GM21825 (cell line): ENCODE measurements around the gene NDUFC2.
"Not testable (repeated sequence)": the region's sequence is repeated elsewhere in the genome, so short reads cannot be mapped to it uniquely, and the experiment has no call there.

Experiments used
- ATAC-seq: cut with Tn5 transposase; IDR thresholded peaks from one replicate; pipeline ENCODE4 v1.9.1; 2021; ENCODE audit warnings: mild to moderate bottlenecking, moderate library complexity; ENCODE audit not compliant: unreplicated experiment

NDUFC2 gene

GRCh38 chr11:78031629-78032028 lies 48.0 kb downstream of the NDUFC2 start:
- no peak for ATAC-seq

DNA sequence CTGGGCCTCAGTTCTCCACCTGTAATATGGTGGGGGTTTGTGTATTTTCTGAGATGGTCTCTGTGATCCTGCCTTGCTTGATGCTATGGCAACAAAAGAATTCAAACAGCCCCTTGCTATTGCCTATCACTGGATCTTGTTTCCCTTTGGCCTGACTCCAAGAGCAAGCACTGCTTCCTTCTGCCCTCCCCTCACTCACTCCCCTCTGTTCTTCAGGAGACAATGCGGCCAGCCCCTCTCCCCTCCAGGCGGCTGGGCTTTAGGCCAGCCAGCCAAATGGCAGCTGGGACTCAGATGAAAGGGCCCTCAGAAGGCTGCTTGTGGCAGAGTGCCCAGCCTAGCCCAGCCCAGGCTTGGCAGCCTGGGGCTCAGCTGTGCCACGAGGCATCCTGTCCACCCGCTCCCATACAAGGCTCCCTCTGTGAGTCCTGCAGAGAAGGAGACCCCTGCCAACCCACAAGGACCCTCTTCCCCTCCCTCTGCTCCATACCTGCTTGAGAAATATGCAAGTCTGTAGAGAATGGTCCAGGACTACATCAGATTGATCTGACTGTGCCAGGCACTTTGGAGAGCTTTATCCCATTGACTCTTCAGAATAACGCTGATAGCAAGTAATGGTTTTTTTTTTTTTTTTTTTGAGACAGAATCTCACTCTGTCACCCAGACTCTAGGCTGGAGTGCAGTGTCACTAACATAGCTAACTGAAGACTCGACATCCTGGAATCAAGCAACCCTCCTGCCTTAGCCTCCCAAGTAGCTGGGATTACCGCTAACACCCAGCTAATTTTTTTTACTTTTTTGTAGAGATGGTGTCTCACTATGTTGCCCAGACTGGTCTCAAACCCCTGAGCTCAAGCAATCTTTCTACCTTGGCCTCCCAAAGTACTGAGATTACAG lies 49.0 kb downstream of the NDUFC2 start:
- no peak for ATAC-seq

DNA sequence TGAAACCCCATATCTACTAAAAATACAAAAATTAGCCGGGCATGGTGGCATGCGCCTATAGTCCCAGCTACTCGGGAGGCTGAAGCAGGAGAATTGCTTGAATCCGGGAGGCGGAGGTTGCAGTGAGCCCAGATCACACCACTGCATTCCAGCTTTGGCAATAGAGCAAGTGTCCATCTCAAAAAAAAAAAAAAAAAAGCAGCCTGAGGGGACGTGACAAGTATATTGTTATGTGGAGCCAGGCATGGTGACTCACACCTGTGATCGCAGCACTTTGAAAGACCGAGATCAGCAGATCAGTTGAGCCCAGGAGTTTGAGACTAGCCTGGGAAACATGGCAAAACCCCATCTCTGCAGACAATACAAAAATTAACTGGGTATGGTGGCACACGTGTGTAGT lies 51.2 kb downstream of the NDUFC2 start:
- not testable (repeated sequence) for ATAC-seq

GRCh38 chr11:78027759-78028158 lies 51.9 kb downstream of the NDUFC2 start:
- ATAC-seq, result no peak

GRCh38 chr11:78025378-78025777 lies 54.3 kb downstream of the NDUFC2 start:
- ATAC-seq, result no peak

GRCh38 chr11:78023426-78023825 lies 56.2 kb downstream of the NDUFC2 start:
- ATAC-seq, result no peak

DNA sequence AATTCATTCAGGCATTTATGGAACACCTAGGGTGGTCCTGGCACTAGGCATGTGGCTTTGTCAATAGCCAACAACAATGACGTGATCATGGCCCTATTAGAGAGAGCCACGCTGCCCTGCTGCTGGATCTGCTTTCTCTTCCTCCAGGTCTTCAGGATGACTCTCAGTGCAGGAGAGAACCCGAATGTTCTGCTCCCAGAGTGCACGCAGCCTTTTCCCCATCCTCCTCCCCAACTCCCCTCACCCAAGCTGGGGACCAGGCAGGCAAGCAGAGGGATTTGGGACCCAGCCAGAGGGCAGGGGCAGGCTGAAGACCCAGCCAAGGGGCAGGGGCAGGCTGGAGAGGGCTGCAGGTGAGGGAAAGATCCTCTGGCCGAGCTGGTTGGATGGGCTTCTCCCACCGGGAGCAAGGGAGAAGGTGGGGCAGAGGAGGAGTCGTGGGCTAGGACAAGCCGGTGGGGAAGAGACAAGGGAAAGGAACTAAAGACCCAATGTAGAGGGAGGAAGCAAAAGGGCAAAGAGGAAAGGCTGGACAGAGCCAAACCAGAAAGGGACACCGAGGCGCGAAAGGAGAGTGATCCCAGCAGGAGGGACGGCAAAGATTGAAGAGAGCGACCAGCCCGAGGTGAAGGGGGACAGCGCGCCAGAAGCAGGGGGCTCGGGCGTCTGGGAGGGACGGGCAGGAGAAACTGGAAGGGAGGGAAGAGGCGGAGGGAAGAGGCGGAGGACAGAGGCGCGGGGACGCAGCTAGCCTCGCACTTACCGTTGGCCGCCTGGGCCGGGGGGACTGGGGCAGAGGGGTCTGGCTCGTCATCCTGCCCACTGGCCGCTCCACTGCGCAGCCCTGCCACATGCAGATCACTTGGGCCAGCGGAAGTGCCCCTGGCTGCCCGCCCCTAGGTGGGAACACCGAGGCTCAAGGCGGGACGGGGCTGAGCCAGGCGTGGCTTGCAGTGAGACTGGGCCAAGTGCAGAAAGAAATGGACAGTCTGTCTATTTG lies 57.0 kb downstream of the NDUFC2 start, which contains the start of gene KCTD14:
KCTD14 (minus strand) TSS at position 880 of the 1,000 bp plus-strand sequence; CDS start at position 853, 27 bp downstream.
- ATAC-seq, result no peak

DNA sequence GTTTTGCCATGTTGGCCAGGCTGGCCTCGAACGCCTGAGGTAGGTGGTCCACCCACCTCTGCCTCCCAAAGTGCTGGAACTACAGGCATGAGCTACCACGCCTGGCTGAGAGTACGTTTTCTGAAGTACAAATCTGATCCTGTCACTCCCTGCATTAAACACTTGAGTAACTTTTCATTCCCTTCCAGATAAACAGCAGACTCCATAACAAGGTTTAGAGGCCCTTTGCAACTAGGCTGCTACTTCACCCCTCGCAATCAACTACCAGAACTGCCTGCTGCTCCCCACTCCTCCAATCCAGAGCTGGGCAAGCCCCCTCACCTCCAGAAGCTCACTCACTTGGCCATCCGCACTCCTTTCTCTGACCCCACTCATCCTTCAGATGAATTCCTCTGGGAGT lies 58.1 kb downstream of the NDUFC2 start:
- ATAC-seq, result no peak

- no peak for ATAC-seq
These were observed 59.4 kb downstream of the NDUFC2 start for GRCh38 chr11:78020246-78020645.

GRCh38 chr11:78019808-78020207 lies 59.9 kb downstream of the NDUFC2 start:
- no peak for ATAC-seq
